Motor neuron (in vitro differentiated cells): ENCODE results near the gene GNAI1. TPM values are rescaled to one million over a fixed set of nuclear protein-coding genes. Genes with fewer than 3 reads are reported as not detected.
"Not testable (repeated sequence)": the region's sequence is repeated elsewhere in the genome, so short reads cannot be mapped to it uniquely, and the experiment has no call there.

ENCODE experiments used
- ATAC-seq, 8 experiments: fragments of 200-7000 bp; cut with Tn5 transposase; replicated peaks in 6 of 8; 2 replicates each; pipeline ENCODE4 v1.8.0; 2021; ENCODE audit warnings: mild to moderate bottlenecking in 8 of 8, moderate library complexity in 8 of 8
- H3K27ac ChIP-seq, 2 donors: fragments of 250-450 bp; sonication (Bioruptor Pico); 2 replicates each; pipeline ENCODE4 v1.9.0; 2021; ENCODE audit warnings: antibody characterized with exemption in 2 of 2, mild to moderate bottlenecking in 2 of 2, moderate library complexity in 1 of 2
- H3K4me1 ChIP-seq, 2 donors: fragments of 250-450 bp; sonication (Bioruptor Pico); replicated peaks in 1 of 2; 2 replicates each; pipeline ENCODE4 v1.6.1; 2021; ENCODE audit warnings: antibody characterized with exemption in 2 of 2, mild to moderate bottlenecking in 2 of 2, moderate library complexity in 1 of 2
- H3K4me3 ChIP-seq, 5 donors: fragments of 250-450 bp; sonication (Bioruptor Pico); 2 replicates each; pipeline ENCODE4 v1.9.0; 2021; ENCODE audit warnings: antibody characterized with exemption in 5 of 5, mild to moderate bottlenecking in 5 of 5, moderate library complexity in 4 of 5
- WGBS, 10 experiments: fragments of 450-650 bp; shearing (Covaris generic); methylation state at CpG; one replicate each; pipeline ENCODE4 v1.0.0; 2022; 5-methylcytosine and 5-hydroxymethylcytosine counted together
- in situ Hi-C, 9 experiments: fragments of 400-800 bp; cut with MboI; loops; one replicate each; pipeline ENCODE4 v1.15.0; 2021; ENCODE audit warnings: low sequenced_read_pairs in 9 of 9, low pct_unique_long_range_greater_than_20kb in 2 of 9; ENCODE audit not compliant: unreplicated experiment in 9 of 9
- total RNA-seq, 8 experiments: library from RNA; unstranded; fragments of 300-600 nt; gene quantifications; 2 replicates each; pipeline versions ENCODE4 v1.2.3 to v1.2.4, GENCODE V29; 2022

Gene GNAI1
- total RNA-seq, 8 experiments from 2014 or later, result 29.8 to 89.5 (median 33.4) TPM

DNA sequence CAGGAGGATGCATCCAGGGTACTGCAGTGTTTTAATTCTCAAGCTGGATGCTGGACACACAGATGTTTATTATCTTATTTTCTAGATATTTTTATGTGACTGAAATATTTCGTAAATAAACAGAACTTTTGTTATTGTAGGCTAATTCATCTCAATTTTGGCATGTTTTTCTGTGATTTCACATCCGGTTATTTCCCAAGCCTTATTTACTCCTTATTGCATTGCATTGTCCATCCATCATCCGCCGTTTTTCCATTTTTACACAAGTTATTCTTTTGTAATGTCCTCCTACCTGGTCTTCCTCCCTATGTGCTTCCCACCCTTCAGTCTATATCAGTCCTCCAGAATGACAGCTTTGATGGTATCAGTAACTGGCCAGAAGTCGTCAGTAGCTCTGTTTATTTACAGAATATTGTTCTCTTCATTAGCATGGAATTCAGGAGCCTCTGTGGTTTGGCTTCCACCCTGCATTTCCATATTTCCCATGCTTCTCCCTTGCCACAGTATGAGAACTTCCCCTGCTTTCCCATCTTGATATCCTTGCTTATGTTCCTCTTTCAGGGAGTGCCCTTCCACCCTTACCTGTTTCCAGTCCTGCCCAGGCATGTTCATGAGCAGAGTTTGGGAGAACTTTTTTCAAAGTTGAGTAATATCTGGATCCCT, 16.1 kb downstream of the GNAI1 start:
- in situ Hi-C loops, result no loop called here
- 18 to 90% (median 82%) methylated on average over 2 to 5 of the region's 5 CpGs for WGBS, 10 experiments
- peak in 3 of 8 experiments; percentile 86 to 90 (median 86) for ATAC-seq
- Histone ChIP-seq H3K4me3 (no peak overlapping the region), H3K27ac (no peak overlapping the region), H3K4me1 (peaks cover 8 to 23% of the 10 kb centered on the region in 2 donors)

DNA sequence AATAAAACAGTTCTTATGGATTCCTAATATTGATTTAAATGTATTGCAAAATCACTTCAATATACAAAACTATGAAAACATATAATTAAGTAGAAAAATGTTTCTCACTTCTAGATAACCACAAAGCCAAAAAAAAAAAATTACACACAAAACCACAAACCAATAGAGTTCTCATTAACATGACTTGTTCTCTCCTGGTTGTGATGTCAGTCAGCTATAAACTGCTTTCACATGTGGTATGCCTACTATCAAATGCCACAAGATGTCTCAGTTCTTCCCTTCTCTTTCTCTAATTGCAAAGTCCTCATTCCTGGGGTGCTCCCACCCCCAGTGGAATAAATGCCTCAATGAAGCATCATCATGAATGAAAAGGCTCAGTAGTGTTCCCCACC, 16.6 kb downstream of the GNAI1 start:
- in situ Hi-C loops, result no loop called here
- Histone ChIP-seq H3K27ac (no peak overlapping the region), H3K4me3 (no peak overlapping the region), H3K4me1 (peaks cover 2 to 19% of the 10 kb centered on the region in 2 donors)
- peak in 3 of 8 experiments; percentile 10 to 69 (median 66) for ATAC-seq

DNA sequence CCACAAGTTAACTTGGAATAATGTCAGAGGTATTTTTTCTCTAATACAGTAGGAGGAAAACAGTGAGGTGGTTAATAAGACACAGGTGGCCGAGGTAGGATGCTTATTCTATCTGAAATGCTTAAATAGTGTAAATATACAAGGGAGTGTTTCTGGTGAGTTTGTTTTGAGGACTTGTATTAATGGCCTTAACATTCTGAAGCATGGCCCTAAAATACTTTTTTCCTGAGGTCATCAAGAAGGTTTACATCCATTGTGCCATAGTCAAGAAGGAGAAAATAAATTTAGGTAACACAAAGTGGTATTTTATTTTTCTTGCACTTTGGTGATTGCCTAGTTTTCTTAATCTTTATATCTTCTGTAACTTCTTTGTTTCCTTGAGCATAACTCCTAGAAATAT, 18.8 kb downstream of the GNAI1 start:
- H3K4me3 ChIP-seq, result no peak overlapping the region
- peaks cover 0 to 8% of the 10 kb centered on the region in 2 donors for H3K4me1 ChIP-seq
- H3K27ac ChIP-seq, result no peak overlapping the region
- no peak for ATAC-seq
- in situ Hi-C loops, result no loop called here
- 80 to 100% (median 92%) methylated on average over 1 of the region's 1 CpG; no CpG with 5 or more reads in 2 of the 10 experiments for WGBS, 10 experiments

GRCh38 chr7:80154656-80155333, 20.2 kb downstream of the GNAI1 start:
- H3K4me1 ChIP-seq, result peaks cover 0 to 8% of the 10 kb centered on the region in 2 donors
- in situ Hi-C loops, result no loop called here
- no peak overlapping the region for H3K4me3 ChIP-seq
- ATAC-seq, result no peak
- H3K27ac ChIP-seq, result no peak overlapping the region

DNA sequence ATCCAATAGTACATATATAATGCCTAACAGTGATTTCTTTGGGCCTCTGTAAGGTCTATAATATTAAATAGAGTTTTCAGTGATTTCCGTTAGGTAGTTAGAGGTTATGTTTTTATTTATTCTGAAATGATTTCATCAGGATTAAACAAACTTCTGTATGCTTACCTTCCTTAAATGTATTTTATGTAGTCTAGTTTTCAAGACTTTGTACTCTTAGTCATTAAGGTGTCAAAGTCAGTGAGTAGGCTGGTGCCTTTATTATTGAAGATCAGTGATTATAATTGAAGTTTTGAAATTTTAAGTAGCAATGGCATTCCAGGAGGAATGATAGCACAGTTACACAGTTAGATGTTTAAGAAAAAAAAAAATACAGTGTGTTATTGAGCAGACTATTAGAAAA, 20.7 kb downstream of the GNAI1 start:
- in situ Hi-C loops, result no loop called here
- H3K4me3 ChIP-seq, result no peak overlapping the region
- peaks cover 0 to 8% of the 10 kb centered on the region in 2 donors for H3K4me1 ChIP-seq
- ATAC-seq, result no peak
- 88 to 100% (median 100%) methylated on average over 1 of the region's 1 CpG; no CpG with 5 or more reads in 1 of the 10 experiments for WGBS, 10 experiments
- H3K27ac ChIP-seq, result no peak overlapping the region

DNA sequence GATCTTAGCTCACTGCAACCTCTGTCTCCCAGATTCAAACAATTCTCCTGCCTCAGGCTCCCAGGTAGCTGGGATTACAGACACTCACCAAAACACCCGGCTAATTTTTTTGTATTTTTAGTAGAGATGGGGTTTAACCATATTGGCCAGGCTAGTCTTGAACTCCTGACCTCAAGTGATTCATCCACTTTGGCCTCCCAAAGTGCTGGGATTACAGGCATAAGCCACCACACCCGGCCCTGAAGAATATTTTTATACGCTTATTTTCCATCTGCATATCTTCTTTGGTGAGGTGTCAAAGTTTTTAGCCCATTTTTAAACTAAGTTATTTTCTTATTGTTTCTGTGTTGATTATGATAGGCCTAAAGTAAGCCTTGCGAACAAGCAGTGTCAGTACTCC, 23.1 kb downstream of the GNAI1 start:
- H3K27ac ChIP-seq, in situ Hi-C loops: not testable (repeated sequence)
- WGBS, 10 experiments, result 23 to 100% (median 89%) methylated on average over 2 to 4 of the region's 4 CpGs; no CpG with 5 or more reads in 3 of the 10 experiments

GRCh38 chr7:80159802-80160201, 25.2 kb downstream of the GNAI1 start:
- WGBS, 10 experiments, result 81 to 100% (median 97%) methylated on average over 1 to 3 of the region's 3 CpGs

More for the DNA sequence above, 23.1 kb downstream of the GNAI1 start:
- not testable (repeated sequence) for H3K4me3 ChIP-seq, H3K4me1 ChIP-seq
- ATAC-seq, result peak in 2 of 8 experiments; percentile 58 to 73

DNA sequence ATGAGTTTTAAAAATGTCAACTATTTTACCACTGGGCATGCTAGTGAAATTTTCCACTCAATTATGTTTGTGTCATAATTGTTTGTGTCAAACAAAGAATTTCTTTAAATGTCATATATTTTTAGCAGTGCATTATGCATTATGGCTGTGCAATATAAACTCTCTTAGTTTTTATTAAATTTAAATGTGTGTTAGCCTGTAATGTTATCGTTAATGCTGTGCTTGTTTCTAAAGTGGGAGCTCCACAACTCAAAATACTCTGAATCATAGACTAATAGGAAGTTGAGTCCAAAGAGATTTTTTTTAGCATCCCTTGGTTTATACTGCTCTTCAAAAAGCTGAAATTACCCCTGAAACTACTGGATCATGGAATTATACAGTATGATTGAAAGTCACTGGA, 26.8 kb downstream of the GNAI1 start:
- Histone ChIP-seq H3K4me1 (peaks cover 2 to 6% of the 10 kb centered on the region in 2 donors), H3K27ac (no peak overlapping the region), H3K4me3 (no peak overlapping the region)
- in situ Hi-C loops, result no loop called here
- WGBS, 10 experiments, result 11 to 100% (median 100%) methylated on average over 1 of the region's 1 CpG; no CpG with 5 or more reads in 1 of the 10 experiments
- ATAC-seq, result no peak

More at GRCh38 chr7:80159802-80160201, 25.2 kb downstream of the GNAI1 start:
- in situ Hi-C loops, result no loop called here
- Histone ChIP-seq H3K27ac (no peak overlapping the region), H3K4me3 (no peak overlapping the region), H3K4me1 (no peaks in the 10 kb centered on the region)
- ATAC-seq, result no peak

- ATAC-seq, result peak in 1 of 8 experiments; percentile 36
- peaks cover 2 to 6% of the 10 kb centered on the region in 2 donors for H3K4me1 ChIP-seq
- in situ Hi-C loops, result no loop called here
- no peak overlapping the region for H3K4me3 ChIP-seq
- no peak overlapping the region for H3K27ac ChIP-seq
Observed at GRCh38 chr7:80165177-80165576, 30.5 kb downstream of the GNAI1 start.

DNA sequence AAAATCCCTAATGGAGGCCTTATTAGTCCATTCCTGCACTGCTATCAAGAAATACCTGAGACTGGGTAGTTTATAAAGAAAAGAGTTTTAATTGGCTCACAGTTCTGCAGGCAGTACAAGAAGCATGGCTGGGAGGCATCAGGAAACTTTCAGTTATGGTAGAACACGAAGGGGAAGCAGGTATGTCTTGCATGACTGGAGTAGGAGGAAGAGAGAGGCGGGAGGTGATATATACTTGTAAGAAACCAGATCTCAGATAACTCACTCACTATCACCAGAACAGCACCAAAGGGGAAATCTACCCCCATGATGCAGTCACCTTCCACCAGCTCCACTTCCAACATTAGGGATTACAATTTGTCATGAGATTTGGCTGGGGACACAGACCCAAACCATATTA, 35.8 kb downstream of the GNAI1 start:
- in situ Hi-C loops, result no loop called here
- ATAC-seq, result no peak
- H3K4me1 ChIP-seq, result no peaks in the 10 kb centered on the region
- no peak overlapping the region for H3K4me3 ChIP-seq
- no peak overlapping the region for H3K27ac ChIP-seq
- WGBS, 10 experiments, result 75 to 100% (median 100%) methylated on average over 1 to 2 of the region's 2 CpGs; no CpG with 5 or more reads in 2 of the 10 experiments

DNA sequence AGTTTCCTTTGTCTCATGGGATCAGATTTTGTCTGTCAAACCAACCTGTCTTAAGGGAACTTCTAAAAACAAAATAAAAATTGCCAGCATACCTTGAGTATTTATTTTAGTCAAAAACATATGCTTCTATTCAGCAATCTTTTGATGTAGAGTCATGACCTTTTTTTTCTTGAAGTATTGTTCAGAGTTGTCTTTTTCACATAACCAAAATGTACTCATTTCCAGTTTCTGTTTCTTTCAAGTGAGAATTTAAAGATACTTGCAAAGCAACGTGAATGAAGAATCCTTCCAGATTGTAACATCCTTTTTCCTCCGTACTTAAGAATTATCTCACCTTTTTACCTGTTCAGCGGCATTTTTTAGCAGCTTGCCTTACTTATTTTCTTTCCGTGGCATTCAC, 37.8 kb downstream of the GNAI1 start:
- no peak for ATAC-seq
- WGBS, 10 experiments, result 72 to 100% (median 90%) methylated on average over 2 to 4 of the region's 4 CpGs
- in situ Hi-C loops, result no loop called here
- Histone ChIP-seq H3K4me3 (no peak overlapping the region), H3K27ac (no peak overlapping the region), H3K4me1 (no peaks in the 10 kb centered on the region)

DNA sequence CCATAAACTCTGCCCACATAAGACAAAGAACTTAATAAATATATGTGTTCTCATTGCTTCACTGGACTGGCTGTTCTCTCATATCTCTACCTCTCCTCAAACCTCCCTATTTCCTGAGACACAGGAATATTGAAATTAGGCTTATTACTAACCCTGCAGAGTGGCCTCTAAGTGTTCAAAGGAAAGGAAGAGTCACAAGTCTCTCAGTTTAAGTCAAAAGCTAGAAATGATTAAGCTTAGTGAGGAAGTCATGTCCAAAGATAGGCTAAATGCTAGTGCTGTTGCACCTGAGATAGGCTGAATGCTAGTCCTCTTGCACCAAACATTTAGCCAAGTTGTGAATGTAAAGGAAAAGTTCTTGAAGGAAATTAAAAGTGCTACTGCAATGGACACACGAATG, 41.1 kb downstream of the GNAI1 start:
- no peaks in the 10 kb centered on the region for H3K4me1 ChIP-seq
- in situ Hi-C loops, result no loop called here
- ATAC-seq, result no peak
- no peak overlapping the region for H3K4me3 ChIP-seq
- no peak overlapping the region for H3K27ac ChIP-seq
- 55 to 100% (median 100%) methylated on average over 1 of the region's 1 CpG; no CpG with 5 or more reads in 1 of the 10 experiments for WGBS, 10 experiments

DNA sequence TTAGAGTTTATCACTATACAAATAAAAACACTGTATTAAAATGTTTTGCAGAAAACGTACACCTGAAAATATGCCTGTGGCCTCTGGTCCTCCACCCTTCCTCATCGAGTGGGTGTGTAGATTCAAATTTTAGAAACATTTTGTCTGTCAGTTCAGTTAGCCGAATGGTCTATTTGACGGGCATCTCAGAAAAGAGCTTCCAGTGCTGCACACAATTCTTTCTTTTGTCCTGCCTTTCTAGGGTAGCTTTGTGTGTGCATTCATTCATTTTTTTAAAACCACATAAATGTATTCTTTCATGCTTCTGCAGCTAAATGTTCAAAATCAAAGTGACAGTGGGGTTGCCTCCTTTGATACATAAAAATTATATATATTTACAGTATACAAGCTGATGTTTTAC, 46.8 kb downstream of the GNAI1 start:
- Histone ChIP-seq H3K27ac (no peak overlapping the region), H3K4me1 (no peaks in the 10 kb centered on the region), H3K4me3 (no peak overlapping the region)
- no peak for ATAC-seq
- 80 to 100% (median 100%) methylated on average over 1 to 4 of the region's 4 CpGs for WGBS, 10 experiments
- in situ Hi-C loops, result no loop called here
